ENCODE data around the gene C4orf51. TPM values are rescaled to one million over a fixed set of nuclear protein-coding genes. Genes with fewer than 3 reads are reported as not detected.

C4orf51 gene
- total RNA-seq, 1 donor from 2014 or later = not detected

DNA sequence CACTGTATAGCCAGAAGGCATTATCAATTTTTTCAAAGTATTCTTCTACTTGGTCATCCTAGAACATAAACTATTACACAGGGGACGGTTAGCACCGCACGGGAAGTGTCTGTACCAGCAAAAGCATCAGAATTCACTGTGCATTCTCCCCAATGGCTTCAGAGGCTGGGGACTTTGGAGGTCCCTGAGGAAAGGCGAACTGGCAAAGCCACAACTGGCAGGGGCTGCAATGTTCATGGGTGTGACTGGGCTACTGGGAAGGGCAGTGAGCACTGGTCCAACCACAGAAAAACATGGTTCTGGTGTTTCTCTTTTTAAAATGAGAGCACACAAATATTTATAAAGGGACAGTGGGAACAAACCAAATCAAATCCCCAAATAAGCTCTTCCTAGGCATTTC lies 83.5 kb downstream of the C4orf51 start:
- Mint-ChIP-seq H3K9me3 (no peaks in the 10 kb centered on the region), H3K4me3 (no peak overlapping the region), H3K27ac (ENCODE audit: unreplicated experiment) (no peak overlapping the region), H3K4me1 (peaks cover 12% of the 10 kb centered on the region), H3K36me3 (ENCODE audit: low read depth) (peaks cover 38% of the 10 kb centered on the region), H3K27me3 (ENCODE audit: low read depth) (no peaks in the 10 kb centered on the region)
- DNase-seq (ENCODE audit: low read depth, low spot score) = no peak
- TF ChIP-seq, protein P1, sequence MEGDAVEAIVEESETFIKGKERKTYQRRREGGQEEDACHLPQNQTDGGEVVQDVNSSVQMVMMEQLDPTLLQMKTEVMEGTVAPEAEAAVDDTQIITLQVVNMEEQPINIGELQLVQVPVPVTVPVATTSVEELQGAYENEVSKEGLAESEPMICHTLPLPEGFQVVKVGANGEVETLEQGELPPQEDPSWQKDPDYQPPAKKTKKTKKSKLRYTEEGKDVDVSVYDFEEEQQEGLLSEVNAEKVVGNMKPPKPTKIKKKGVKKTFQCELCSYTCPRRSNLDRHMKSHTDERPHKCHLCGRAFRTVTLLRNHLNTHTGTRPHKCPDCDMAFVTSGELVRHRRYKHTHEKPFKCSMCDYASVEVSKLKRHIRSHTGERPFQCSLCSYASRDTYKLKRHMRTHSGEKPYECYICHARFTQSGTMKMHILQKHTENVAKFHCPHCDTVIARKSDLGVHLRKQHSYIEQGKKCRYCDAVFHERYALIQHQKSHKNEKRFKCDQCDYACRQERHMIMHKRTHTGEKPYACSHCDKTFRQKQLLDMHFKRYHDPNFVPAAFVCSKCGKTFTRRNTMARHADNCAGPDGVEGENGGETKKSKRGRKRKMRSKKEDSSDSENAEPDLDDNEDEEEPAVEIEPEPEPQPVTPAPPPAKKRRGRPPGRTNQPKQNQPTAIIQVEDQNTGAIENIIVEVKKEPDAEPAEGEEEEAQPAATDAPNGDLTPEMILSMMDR (conservative IDR thresholded peaks at IDR 0.05) = no peak

DNA sequence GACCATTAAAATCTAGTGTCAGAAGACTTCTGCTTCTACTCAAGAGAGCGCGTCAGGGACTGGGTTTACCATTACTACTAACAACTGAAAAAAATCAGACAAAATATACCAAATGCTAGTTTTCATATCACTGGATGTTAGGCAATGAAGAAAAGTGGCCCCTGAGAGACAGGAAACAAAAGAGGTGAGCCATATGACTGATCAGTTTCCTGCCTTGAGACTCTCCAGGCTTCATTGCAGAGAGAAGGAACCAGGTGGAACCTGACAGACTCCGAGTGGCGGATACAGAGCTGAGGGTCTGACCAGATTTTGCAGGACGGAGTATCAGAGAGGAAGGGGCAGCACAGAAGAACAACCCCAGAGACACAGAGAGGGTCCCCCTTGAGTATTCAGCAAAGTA lies 86.3 kb downstream of the C4orf51 start:
- no peak overlapping the region for H3K27ac Mint-ChIP-seq (ENCODE audit: unreplicated experiment)
- H3K4me1 Mint-ChIP-seq = peaks cover 4% of the 10 kb centered on the region
- peaks cover 24% of the 10 kb centered on the region for H3K36me3 Mint-ChIP-seq (ENCODE audit: low read depth)

DNA sequence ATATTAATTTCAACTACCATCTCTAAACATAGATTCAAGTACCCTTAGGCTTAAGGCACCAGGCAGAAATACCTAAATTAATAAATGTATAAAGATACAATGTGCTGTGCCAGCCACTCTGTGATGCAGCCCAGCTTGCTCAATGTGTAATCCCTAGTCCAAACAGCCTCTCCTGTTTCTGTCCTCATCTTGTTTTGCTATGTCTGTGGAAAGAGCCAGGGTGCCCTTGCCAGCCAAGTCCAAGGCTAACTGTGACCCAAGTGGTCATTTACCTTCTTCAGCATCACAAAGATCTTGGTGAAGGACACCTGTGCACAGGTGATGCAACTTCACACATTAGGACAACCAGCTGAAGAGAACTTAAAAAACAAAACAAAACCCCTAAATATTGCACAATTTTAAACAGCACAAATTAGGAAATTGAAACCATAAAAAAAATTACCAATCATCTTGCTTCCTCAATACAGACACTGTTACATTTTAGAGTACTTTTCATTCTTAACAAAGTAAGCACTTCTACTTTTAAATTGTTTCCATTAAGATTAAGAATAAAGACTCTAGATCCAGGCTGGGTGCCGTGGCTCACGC lies 89.6 kb downstream of the C4orf51 start:
- TF ChIP-seq, protein P1 (conservative IDR thresholded peaks at IDR 0.05) = no peak
- Mint-ChIP-seq H3K27me3 (ENCODE audit: low read depth) (no peaks in the 10 kb centered on the region), H3K9me3 (no peaks in the 10 kb centered on the region), H3K36me3 (ENCODE audit: low read depth) (peaks cover 26% of the 10 kb centered on the region), H3K27ac (ENCODE audit: unreplicated experiment) (no peak overlapping the region), H3K4me3 (no peak overlapping the region), H3K4me1 (no peaks in the 10 kb centered on the region)
- no peak for DNase-seq (ENCODE audit: low read depth, low spot score)

More for the DNA sequence above, 86.3 kb downstream of the C4orf51 start:
- Mint-ChIP-seq H3K27me3 (ENCODE audit: low read depth) (no peaks in the 10 kb centered on the region), H3K9me3 (no peaks in the 10 kb centered on the region), H3K4me3 (no peak overlapping the region)
- TF ChIP-seq, protein P1 (conservative IDR thresholded peaks at IDR 0.05) = no peak
- no peak for DNase-seq (ENCODE audit: low read depth, low spot score)

DNA sequence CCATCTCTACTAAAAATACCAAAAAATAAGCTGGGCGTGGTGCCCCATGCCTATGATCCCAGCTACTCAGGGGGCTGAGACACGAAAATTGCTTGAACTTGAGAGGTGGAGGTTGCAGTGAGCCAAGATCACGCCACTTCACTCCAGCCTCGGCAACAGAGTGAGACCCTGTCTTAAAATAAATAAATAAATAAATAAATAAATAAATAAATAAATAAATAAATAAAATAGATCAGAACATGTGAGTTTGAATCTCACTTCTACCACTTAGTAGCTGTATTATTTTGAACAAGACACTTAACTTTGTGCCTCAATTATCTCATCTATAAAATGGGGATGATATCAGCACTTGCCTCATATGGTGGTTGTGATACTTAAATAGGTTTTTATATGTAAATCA lies 90.2 kb downstream of the C4orf51 start:
- Mint-ChIP-seq H3K4me3 (no peak overlapping the region), H3K4me1 (no peaks in the 10 kb centered on the region), H3K27ac (ENCODE audit: unreplicated experiment) (no peak overlapping the region), H3K9me3 (no peaks in the 10 kb centered on the region), H3K36me3 (ENCODE audit: low read depth) (peaks cover 24% of the 10 kb centered on the region), H3K27me3 (ENCODE audit: low read depth) (no peaks in the 10 kb centered on the region)
- DNase-seq (ENCODE audit: low read depth, low spot score) = no peak
- TF ChIP-seq, protein P1 (conservative IDR thresholded peaks at IDR 0.05) = no peak

DNA sequence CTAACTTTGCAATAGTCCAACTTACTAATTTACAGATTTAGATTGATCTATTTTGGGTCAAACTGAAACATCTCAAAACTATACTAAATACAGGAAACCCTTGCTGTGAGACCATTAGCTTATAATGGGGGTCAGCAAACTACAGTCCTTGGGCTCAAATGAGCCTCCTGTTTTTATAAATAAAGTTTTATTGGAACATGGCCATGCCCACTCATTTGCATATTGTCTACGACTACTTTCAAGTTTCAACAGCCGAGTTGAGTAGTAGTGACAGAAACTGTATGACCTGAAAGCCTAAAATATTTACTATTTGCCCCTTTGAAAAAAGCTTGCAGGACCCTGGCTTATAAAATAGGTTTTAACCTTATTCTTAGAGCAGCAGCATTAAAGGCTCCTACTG lies 92.4 kb downstream of the C4orf51 start:
- Mint-ChIP-seq H3K4me1 (no peaks in the 10 kb centered on the region), H3K36me3 (ENCODE audit: low read depth) (peaks cover 19% of the 10 kb centered on the region), H3K9me3 (no peaks in the 10 kb centered on the region), H3K4me3 (no peak overlapping the region), H3K27ac (ENCODE audit: unreplicated experiment) (no peak overlapping the region), H3K27me3 (ENCODE audit: low read depth) (no peaks in the 10 kb centered on the region)
- TF ChIP-seq, protein P1 (conservative IDR thresholded peaks at IDR 0.05) = no peak
- DNase-seq (ENCODE audit: low read depth, low spot score) = no peak

Measured in neural crest cell (in vitro differentiated cells).